GM13977 (cell line): ENCODE measurements around the gene GSTM2.

Experiments used
- DNase-seq: peaks from one replicate; pipeline ENCODE4 v3.0.0; 2012; ENCODE audit warnings: low spot score
- CTCF ChIP-seq: IDR thresholded peaks from 2 replicates; pipeline ENCODE4 v1.5.1; 2012; ENCODE audit warnings: mild to moderate bottlenecking, control low read depth; ENCODE audit not compliant: insufficient read depth; ENCODE audit errors: extremely low read depth, missing control alignments
- in situ Hi-C: fragments of 300-500 bp; cut with MboI; formaldehyde crosslinking; loops from one replicate; pipeline ENCODE4 v1.12.0; 2022; ENCODE audit warnings: low sequenced_read_pairs, low pct_unique_long_range_greater_than_20kb, mixed read lengths, inconsistent platforms; ENCODE audit not compliant: unreplicated experiment

GSTM2 gene

GRCh38 chr1:109625601-109626560 lies 42.0 kb upstream of the GSTM2 start:
- no peak for TF ChIP-seq CTCF
- in situ Hi-C loops, result no loop called here
- DNase-seq, result no peak

- in situ Hi-C loops, result no loop called here
- no peak for DNase-seq
- TF ChIP-seq CTCF, result no peak
Observed at GRCh38 chr1:109626682-109627408, 41.0 kb upstream of the GSTM2 start.

GRCh38 chr1:109627692-109628399 lies 40.0 kb upstream of the GSTM2 start:
- in situ Hi-C loops, result no loop called here
- DNase-seq, result no peak
- no peak for TF ChIP-seq CTCF

GRCh38 chr1:109628540-109629321 lies 39.1 kb upstream of the GSTM2 start:
- TF ChIP-seq CTCF, result no peak
- in situ Hi-C loops, result no loop called here
- no peak for DNase-seq

GRCh38 chr1:109629372-109630030 lies 38.4 kb upstream of the GSTM2 start:
- TF ChIP-seq CTCF, result no peak
- in situ Hi-C loops, result loop anchor here (5.0 kb wide), 1 partner anchor 82 kb away; the partner anchor contains the start of gene GNAI3
- no peak for DNase-seq
